Endothelial cell of umbilical vein (primary cell): Measurements from ENCODE around the gene EPSTI1. TPM values are rescaled to one million over a fixed set of nuclear protein-coding genes. Genes with fewer than 3 reads are reported as not detected.

Source experiments
- BruUV-seq: library from RNA; stranded (reverse); fragments of 400-500 nt; replicated peaks from 2 replicates; lab custom pipeline; 2021; lab: Mats Ljungman, UMichigan
- CTCF ChIA-PET: fragments of 300-600, 350-600 bp; sonication (Branson Sonifier 250); formaldehyde crosslinking; loops from one replicate; lab custom pipeline; 2021; ENCODE audit warnings: antibody characterized with exemption, inconsistent platforms; lab: Charles Lee
- POLR2A ChIA-PET: fragments of 300-600, 350-600 bp; sonication (Branson Sonifier 250); formaldehyde crosslinking; loops from one replicate; lab custom pipeline; 2021; ENCODE audit warnings: antibody characterized with exemption, inconsistent platforms; lab: Charles Lee
- DNase-seq: peaks from one replicate; pipeline ENCODE4 v3.0.0-alpha.2; 2011; ENCODE audit warnings: low read depth, low spot score
- FAIRE-seq: peaks from 2 replicates; lab custom pipeline; 2011; peaks lifted over from hg19 to GRCh38; lab: Jason Lieb, UNC
- H2AFZ ChIP-seq: 2 replicates; pipeline ENCODE4 v1.6.0; 2012; ENCODE audit warnings: low read depth, low read length, control low read depth, inconsistent platforms
- H3K27ac ChIP-seq: 2 replicates; pipeline ENCODE4 v1.5.1; 2011; ENCODE audit warnings: low read depth, mild to moderate bottlenecking, control low read depth, low read length, moderate library complexity; ENCODE audit not compliant: insufficient read depth
- H3K27me3 ChIP-seq, 2 experiments: 2 replicates each; pipeline versions ENCODE4 v1.6.0 to v1.6.1; 2011; ENCODE audit warnings: low read length in 2 of 2, mixed read lengths in 1 of 2; ENCODE audit not compliant: control insufficient read depth in 2 of 2, insufficient read depth in 2 of 2
- H3K36me3 ChIP-seq, 2 experiments: 2 replicates in 1 of 2; 3 replicates in 1 of 2; pipeline ENCODE4 v1.5.1; 2011; ENCODE audit warnings: low read length in 2 of 2, mild to moderate bottlenecking in 1 of 2, moderate library complexity in 1 of 2; ENCODE audit not compliant: control insufficient read depth in 2 of 2, insufficient read depth in 2 of 2; ENCODE audit errors: extremely low read depth in 1 of 2
- H3K4me1 ChIP-seq: 3 replicates; pipeline ENCODE4 v1.5.1; 2011; ENCODE audit warnings: mild to moderate bottlenecking, low read length; ENCODE audit not compliant: control insufficient read depth, insufficient read depth; ENCODE audit errors: extremely low read depth
- H3K4me2 ChIP-seq: 2 replicates; pipeline ENCODE4 v1.6.1; 2011; ENCODE audit warnings: low read length, control low read depth, mixed read lengths; ENCODE audit not compliant: insufficient read depth
- H3K4me3 ChIP-seq, 3 experiments: fragments of 200-600 bp in 1 of 3; sonication (generic), shearing (Covaris generic) in 1 of 3; replicated peaks in 1 of 3; 2 replicates each; pipeline ENCODE4 v1.5.1; 2011 to 2016; ENCODE audit warnings: control low read depth in 3 of 3, low read length in 3 of 3, mild to moderate bottlenecking in 2 of 3, inconsistent platforms in 1 of 3, low read depth in 1 of 3, moderate library complexity in 1 of 3; ENCODE audit not compliant: insufficient read depth in 1 of 3
- H3K79me2 ChIP-seq: 2 replicates; pipeline ENCODE4 v1.6.0; 2012; ENCODE audit warnings: low read length, inconsistent platforms; ENCODE audit not compliant: control insufficient read depth, insufficient read depth
- H3K9ac ChIP-seq: replicated peaks from 2 replicates; pipeline ENCODE3; 2011; ENCODE audit warnings: low read length, control low read depth; ENCODE audit not compliant: insufficient read depth; ENCODE audit errors: extremely low read depth
- H3K9me1 ChIP-seq: replicated peaks from 3 replicates; pipeline ENCODE4 v1.6.0; 2011; ENCODE audit warnings: mild to moderate bottlenecking, low read length; ENCODE audit not compliant: control insufficient read depth, insufficient read depth; ENCODE audit errors: extremely low read depth
- H3K9me3 ChIP-seq: replicated peaks from 2 replicates; pipeline ENCODE4 v1.5.1; 2012; ENCODE audit warnings: low read length, inconsistent platforms; ENCODE audit not compliant: control insufficient read depth, insufficient read depth
- H4K20me1 ChIP-seq: replicated peaks from 2 replicates; pipeline ENCODE3; 2011; ENCODE audit warnings: mild to moderate bottlenecking, low read length; ENCODE audit not compliant: control insufficient read depth, insufficient read depth; ENCODE audit errors: extremely low read depth
- EZH2 ChIP-seq: IDR thresholded peaks from 2 replicates; pipeline ENCODE4 v1.6.1; 2012; ENCODE audit warnings: borderline replicate concordance, low read depth, mild to moderate bottlenecking, moderate library complexity, low read length, inconsistent platforms; ENCODE audit not compliant: severe bottlenecking
- FOS ChIP-seq: IDR thresholded peaks from 2 replicates; pipeline ENCODE4 v1.6.1; 2011; ENCODE audit warnings: mild to moderate bottlenecking, low read length, moderate library complexity, borderline replicate concordance; ENCODE audit not compliant: insufficient read depth
- GATA2 ChIP-seq: IDR thresholded peaks from 2 replicates; pipeline ENCODE4 v1.7.0; 2011; ENCODE audit warnings: low read depth, mild to moderate bottlenecking, moderate library complexity, mixed read lengths, low read length; ENCODE audit not compliant: insufficient read length, insufficient read depth
- JUN ChIP-seq: IDR thresholded peaks from 2 replicates; pipeline ENCODE4 v1.6.1; 2011; ENCODE audit warnings: borderline replicate concordance, low read depth; ENCODE audit not compliant: insufficient read length, insufficient read depth
- MAX ChIP-seq: IDR thresholded peaks from 2 replicates; pipeline ENCODE4 v1.6.1; 2011; ENCODE audit not compliant: insufficient read depth, insufficient read length
- MYC ChIP-seq: IDR thresholded peaks from one replicate; pipeline ENCODE4 v1.6.1; 2011; ENCODE audit warnings: mild to moderate bottlenecking, low read depth, low read length
- POLR2A ChIP-seq: IDR thresholded peaks from 2 replicates; pipeline ENCODE4 v1.6.1; 2012; ENCODE audit warnings: low read depth, mild to moderate bottlenecking, control low read depth, low read length
- POLR2AphosphoS5 ChIP-seq: IDR thresholded peaks from 2 replicates; pipeline ENCODE4 v1.6.1; 2012; ENCODE audit warnings: low read depth, mild to moderate bottlenecking, control low read depth, low read length, moderate library complexity; ENCODE audit not compliant: insufficient read depth
- dilution Hi-C: fragments of 300-500 bp; cut with MboI; formaldehyde crosslinking; loops from one replicate; pipeline ENCODE4 v1.15.0; 2019; ENCODE audit warnings: low sequenced_read_pairs; ENCODE audit not compliant: extremely low pct_ligation_motif_present
- intact Hi-C: fragments of 100-400 bp; cut with micrococcal nuclease; formaldehyde crosslinking; loops from one replicate; pipeline ENCODE4 v1.10.0; 2022
- polyA plus RNA-seq, 4 experiments: library from polyadenylated mRNA; depleted of rRNA in 3 of 4; stranded (reverse) in 3 of 4; unstranded in 1 of 4; fragments of >200 nt; gene quantifications; 2 replicates each; pipeline versions ENCODE4 v1.2.1 to v1.2.3, GENCODE V29; 2011 to 2012; ENCODE audit warnings: missing spikeins in 1 of 4
- total RNA-seq: library from RNA; stranded (reverse); gene quantifications from 2 replicates; pipeline ENCODE4 v1.2.3, GENCODE V29; 2021
- TF ChIP-seq, protein P1 (sequence below), 2 donors: IDR thresholded peaks; 1 replicate in 1 of 2; 2 replicates in 1 of 2; pipeline ENCODE4 v1.5.1; 2011; ENCODE audit warnings: low read length in 2 of 2, mild to moderate bottlenecking in 2 of 2, moderate library complexity in 2 of 2, control low read depth in 1 of 2, inconsistent platforms in 1 of 2, low read depth in 1 of 2; ENCODE audit not compliant: insufficient read depth in 1 of 2; ENCODE audit errors: extremely low read depth in 1 of 2

Gene EPSTI1
- total and polyA plus RNA-seq, 2 donors (not counting 3 experiments of a cell fraction or from before 2014, with no cell fraction given) = 0.77 to 3.1 TPM

DNA sequence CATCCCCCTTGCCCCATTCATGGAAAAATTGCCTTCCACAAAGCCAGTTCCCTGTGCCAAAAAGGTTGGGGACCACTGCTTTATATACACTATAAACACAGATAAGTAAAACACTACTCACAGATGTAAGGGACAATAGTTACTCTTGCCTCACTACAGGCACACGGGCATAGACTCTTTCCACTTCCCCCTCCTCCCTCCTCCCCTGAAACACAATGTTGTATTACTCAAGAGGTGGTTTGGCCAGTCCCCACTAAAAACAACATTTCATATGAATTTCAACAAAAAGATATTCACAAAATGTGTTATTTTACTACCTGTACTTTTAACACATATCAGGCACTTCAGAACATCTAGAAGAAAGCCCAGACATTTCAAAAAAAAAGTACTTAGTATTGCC, 45.1 kb downstream of the EPSTI1 start:
- FAIRE-seq = no peak
- dilution Hi-C loops = no loop called here
- no peak for TF ChIP-seq POLR2AphosphoS5
- TF ChIP-seq EZH2 = no peak
- no peak for TF ChIP-seq MYC
- TF ChIP-seq, protein P1, sequence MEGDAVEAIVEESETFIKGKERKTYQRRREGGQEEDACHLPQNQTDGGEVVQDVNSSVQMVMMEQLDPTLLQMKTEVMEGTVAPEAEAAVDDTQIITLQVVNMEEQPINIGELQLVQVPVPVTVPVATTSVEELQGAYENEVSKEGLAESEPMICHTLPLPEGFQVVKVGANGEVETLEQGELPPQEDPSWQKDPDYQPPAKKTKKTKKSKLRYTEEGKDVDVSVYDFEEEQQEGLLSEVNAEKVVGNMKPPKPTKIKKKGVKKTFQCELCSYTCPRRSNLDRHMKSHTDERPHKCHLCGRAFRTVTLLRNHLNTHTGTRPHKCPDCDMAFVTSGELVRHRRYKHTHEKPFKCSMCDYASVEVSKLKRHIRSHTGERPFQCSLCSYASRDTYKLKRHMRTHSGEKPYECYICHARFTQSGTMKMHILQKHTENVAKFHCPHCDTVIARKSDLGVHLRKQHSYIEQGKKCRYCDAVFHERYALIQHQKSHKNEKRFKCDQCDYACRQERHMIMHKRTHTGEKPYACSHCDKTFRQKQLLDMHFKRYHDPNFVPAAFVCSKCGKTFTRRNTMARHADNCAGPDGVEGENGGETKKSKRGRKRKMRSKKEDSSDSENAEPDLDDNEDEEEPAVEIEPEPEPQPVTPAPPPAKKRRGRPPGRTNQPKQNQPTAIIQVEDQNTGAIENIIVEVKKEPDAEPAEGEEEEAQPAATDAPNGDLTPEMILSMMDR (IDR thresholded peaks at IDR 0.05; ENCODE audit: extremely low read depth in 1 of 2, insufficient read depth in 1 of 2, low read depth in 1 of 2, low read length in 2 of 2) = no peak
- TF ChIP-seq FOS = no peak
- TF ChIP-seq MAX = no peak
- TF ChIP-seq POLR2A = no peak
- TF ChIP-seq GATA2 = no peak
- TF ChIP-seq JUN = no peak

More for the DNA sequence above, 45.1 kb downstream of the EPSTI1 start:
- Histone ChIP-seq H3K36me3 (no peaks in the 10 kb centered on the region), H3K9me1 (no peaks in the 10 kb centered on the region), H3K79me2 (no peaks in the 10 kb centered on the region), H3K9ac (no peak overlapping the region), H4K20me1 (no peaks in the 10 kb centered on the region), H3K4me2 (no peak overlapping the region), H3K27ac (no peak overlapping the region), H3K27me3 (peaks cover 0 to 2% of the 10 kb centered on the region in 2 experiments), H3K9me3 (no peaks in the 10 kb centered on the region), H3K4me3 (no peak overlapping the region), H2AFZ (no peak overlapping the region), H3K4me1 (no peaks in the 10 kb centered on the region)
- intact Hi-C loops = no loop called here
- ChIA-PET POLR2A (no interaction called here), CTCF (no interaction called here)
- BruUV-seq = no TSS peak
- DNase-seq = no peak
